Mononuclear cell (primary cell): ENCODE results near the gene NTSR1. TPM values are rescaled to one million over a fixed set of nuclear protein-coding genes. Genes with fewer than 3 reads are reported as not detected.

Source experiments
- H3K27me3 ChIP-seq: 2 replicates; pipeline ENCODE4 v1.6.0; 2011; ENCODE audit warnings: low read length, control low read depth; ENCODE audit not compliant: insufficient read depth
- H3K4me1 ChIP-seq: 2 replicates; pipeline ENCODE4 v1.5.1; 2011; ENCODE audit warnings: mild to moderate bottlenecking, low read length, control low read depth; ENCODE audit not compliant: insufficient read depth
- H3K4me3 ChIP-seq: 2 replicates; pipeline ENCODE4 v1.5.1; 2011; ENCODE audit warnings: mild to moderate bottlenecking, low read length, moderate library complexity
- H3K9me3 ChIP-seq: 2 replicates; pipeline ENCODE4 v1.5.1; 2011; ENCODE audit warnings: low read depth, mild to moderate bottlenecking, control low read depth, low read length
- total RNA-seq: library from RNA; depleted of rRNA; stranded (reverse); fragments of >200 nt; gene quantifications from one replicate; pipeline ENCODE4 v1.2.3, GENCODE V29; 2012

NTSR1 gene
- total RNA-seq, 1 donor = 0.73 TPM

DNA sequence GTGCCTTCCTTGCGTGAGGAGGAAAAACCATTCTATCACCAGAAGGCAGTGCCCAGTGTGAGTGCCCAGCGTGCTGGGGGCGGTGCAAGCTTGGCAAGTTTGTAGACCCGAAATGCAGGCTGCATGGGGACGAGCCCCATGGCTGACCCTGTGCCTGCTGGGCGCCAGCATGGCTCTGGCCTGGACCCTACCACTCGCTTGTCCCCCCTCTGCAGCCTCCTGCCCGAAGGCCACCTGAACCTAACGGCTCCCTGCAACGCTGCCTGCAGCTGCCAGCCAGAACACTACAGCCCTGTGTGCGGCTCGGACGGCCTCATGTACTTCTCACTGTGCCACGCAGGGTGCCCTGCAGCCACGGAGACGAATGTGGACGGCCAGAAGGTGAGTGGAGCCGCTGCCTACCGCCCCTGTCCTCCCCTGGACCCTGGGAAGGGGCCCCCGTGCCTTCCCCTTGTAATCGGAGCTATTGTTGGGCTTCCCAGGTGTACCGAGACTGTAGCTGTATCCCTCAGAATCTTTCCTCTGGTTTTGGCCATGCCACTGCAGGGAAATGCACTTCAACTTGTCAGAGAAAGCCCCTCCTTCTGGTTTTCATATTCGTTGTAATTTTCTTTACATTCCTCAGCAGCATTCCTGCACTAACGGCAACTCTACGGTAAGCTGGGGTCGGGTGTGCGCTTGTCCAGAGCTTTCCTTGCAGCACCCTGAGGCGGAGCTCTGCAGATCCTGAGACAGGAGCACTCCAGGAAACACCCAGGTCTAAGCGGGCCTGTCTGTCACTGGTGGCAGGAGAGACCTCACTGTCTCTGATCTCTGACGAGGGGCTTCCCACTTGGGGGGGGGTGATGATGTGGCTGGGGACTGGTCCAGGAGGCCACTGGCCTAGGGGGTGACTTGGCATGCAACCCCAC lies 40.9 kb upstream of the NTSR1 start:
- H3K4me1 ChIP-seq = peaks cover 14% of the 10 kb centered on the region
- no peak overlapping the region for H3K4me3 ChIP-seq
- H3K9me3 ChIP-seq = no peaks in the 10 kb centered on the region
- H3K27me3 ChIP-seq = no peaks in the 10 kb centered on the region

DNA sequence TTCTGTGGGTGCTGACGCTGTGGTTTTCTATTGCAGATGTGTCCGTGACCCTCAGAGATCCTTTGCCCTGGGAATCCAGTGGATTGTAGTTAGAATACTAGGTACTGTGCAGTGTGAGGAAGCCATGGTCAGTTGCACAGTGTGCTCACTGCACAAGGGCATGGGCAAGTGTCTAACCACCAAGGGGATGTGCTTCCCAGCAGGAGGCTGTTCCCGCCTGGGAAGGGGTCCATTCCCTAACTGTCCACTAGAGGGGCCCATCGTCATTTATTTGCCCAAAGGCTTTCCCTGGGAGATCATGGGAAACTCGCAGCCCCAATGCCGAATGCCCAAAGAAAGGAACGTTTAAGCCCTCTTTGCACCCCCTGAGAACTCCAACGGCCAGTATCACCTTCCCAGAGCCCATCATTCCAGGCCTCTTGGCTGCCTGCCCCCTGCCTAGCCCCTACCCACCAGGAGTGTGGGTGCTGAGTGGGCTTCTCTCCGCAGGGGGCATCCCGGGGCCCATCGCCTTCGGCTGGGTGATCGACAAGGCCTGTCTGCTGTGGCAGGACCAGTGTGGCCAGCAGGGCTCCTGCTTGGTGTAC lies 40.1 kb upstream of the NTSR1 start:
- H3K4me1 ChIP-seq = peaks cover 15% of the 10 kb centered on the region
- H3K4me3 ChIP-seq = no peak overlapping the region
- no peaks in the 10 kb centered on the region for H3K9me3 ChIP-seq
- no peaks in the 10 kb centered on the region for H3K27me3 ChIP-seq

DNA sequence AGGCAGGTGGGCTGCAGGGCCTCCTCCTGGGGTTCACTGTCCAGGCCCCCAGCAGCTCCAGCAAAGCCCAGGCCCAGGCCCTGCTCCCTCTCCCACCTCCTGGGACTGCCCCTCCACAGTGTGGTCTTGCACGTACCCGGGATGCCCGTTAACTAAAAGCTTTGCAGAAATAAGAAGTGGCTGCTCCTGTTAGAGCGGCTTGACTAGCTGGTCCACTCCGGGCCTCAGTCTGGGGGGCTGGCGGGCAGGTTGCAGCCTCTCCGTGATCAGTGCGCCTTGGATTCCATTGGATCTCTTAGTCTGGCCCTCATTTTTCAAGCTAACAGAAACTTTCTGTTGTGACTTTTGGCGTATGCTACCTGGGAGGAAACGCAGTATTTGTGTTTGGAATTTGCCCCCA lies 39.4 kb upstream of the NTSR1 start:
- Histone ChIP-seq H3K9me3 (no peaks in the 10 kb centered on the region), H3K27me3 (no peaks in the 10 kb centered on the region), H3K4me3 (no peak overlapping the region), H3K4me1 (peaks cover 15% of the 10 kb centered on the region)

DNA sequence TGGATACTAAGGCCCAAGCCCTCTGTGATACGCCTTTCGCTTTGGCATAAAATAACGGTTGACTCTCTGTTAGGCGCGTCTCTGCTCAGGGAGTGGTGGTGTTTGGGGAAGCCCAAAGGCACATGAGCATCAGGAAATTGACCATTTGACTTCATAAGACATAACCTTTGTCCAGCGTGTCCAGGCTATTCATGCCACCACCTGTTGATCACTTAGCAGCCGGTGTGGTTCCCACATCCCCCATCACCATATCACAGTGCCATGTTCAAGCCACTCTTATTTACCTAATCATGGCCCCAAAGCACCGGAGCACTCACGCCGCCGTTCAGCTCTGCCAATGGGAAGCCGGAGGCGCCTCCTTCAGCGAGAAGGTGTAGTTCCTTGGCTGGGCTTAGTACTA lies 38.5 kb upstream of the NTSR1 start:
- H3K27me3 ChIP-seq = no peaks in the 10 kb centered on the region
- no peaks in the 10 kb centered on the region for H3K9me3 ChIP-seq
- H3K4me3 ChIP-seq = no peak overlapping the region
- peaks cover 19% of the 10 kb centered on the region for H3K4me1 ChIP-seq

DNA sequence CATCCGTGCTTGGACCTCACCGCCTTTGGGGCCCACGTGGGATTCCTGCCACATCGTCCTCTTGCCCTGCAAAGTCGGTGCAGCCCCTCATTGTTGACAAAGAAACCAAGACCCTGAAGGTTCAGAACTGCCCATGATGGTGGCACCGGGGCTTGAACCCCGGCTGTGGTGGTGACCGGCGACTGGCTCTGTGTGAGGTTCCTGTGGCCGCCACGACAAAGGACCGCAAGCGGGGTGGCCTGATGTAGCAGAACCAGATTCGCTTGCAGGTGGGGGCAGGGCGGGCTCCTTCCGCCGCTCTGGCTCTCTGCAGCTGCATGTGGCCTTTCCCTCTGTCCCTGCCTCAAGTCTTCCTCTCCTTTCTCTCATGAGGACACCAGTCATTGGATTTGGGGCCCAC lies 37.6 kb upstream of the NTSR1 start:
- Histone ChIP-seq H3K27me3 (no peaks in the 10 kb centered on the region), H3K9me3 (no peaks in the 10 kb centered on the region), H3K4me3 (no peak overlapping the region), H3K4me1 (peaks cover 28% of the 10 kb centered on the region)

DNA sequence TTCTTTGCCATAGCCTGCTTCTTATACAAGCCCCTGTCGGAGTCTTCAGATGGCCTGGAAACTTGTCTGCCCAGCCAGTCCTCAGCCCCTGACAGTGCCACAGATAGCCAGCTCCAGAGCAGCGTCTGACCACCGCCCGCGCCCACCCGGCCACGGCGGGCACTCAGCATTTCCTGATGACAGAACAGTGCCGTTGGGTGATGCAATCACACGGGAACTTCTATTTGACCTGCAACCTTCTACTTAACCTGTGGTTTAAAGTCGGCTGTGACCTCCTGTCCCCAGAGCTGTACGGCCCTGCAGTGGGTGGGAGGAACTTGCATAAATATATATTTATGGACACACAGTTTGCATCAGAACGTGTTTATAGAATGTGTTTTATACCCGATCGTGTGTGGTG lies 36.9 kb upstream of the NTSR1 start:
- Histone ChIP-seq H3K9me3 (no peaks in the 10 kb centered on the region), H3K4me1 (peaks cover 35% of the 10 kb centered on the region), H3K4me3 (no peak overlapping the region)

DNA sequence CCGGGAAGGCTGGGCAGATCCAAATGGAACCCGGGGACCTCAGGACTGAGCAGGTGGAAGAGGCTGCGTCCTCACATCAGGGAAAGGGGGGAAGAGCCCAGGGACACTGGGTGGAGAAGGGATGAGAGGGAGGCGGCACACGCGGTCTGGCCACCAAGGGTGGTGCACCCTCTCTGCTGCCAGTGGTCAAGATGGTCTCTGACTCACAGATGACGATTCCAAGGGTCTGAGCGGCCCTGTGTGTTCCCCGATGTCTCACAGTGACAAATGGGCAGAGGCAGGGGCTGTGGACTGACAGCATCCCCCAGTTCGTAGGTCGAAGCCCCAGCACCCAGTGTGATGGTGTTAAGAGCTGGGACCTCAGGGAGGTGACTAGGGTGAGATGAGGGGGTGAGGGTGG lies 34.3 kb upstream of the NTSR1 start:
- Histone ChIP-seq H3K4me3 (no peak overlapping the region), H3K27me3 (no peaks in the 10 kb centered on the region)

More for the DNA sequence above, 36.9 kb upstream of the NTSR1 start:
- H3K27me3 ChIP-seq = no peaks in the 10 kb centered on the region

DNA sequence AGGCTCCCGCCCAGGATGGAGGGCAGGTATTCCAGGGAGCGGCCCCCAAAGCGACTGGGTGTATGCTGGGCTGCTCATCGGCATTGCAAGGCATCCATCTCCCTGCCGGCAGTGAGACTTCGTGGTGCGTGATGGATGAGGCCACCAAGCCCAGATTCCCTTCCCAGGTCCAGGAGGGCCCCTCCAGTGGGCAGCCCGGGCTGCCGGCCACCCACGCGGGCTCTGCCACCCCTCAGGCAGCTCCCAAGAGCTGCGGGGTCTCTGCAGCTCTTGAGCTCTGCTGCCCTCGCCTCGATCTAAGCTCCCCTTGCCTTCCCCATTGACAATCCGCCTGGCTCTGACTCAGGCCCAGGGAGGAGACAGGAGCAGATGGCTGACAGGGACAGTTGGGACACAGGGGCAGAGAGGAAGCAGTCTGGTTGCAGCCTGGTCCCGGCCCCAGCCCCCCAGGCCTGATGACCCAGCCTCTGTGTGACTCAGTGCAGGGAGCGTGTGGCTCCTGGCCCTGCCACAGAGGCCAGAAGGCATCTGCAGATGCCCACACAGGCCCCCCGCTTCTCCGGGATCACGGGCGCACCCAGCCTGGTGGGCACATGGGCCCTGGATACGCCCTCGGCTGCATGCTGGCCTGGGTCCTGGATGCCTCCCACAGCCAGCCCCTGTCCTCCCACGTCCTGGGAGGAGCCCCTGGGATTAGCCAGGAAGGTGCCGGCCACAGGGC lies 33.3 kb upstream of the NTSR1 start:
- Histone ChIP-seq H3K4me1 (peaks cover 61% of the 10 kb centered on the region), H3K4me3 (no peak overlapping the region), H3K27me3 (no peaks in the 10 kb centered on the region), H3K9me3 (no peaks in the 10 kb centered on the region)

More for the DNA sequence above, 34.3 kb upstream of the NTSR1 start:
- peaks cover 59% of the 10 kb centered on the region for H3K4me1 ChIP-seq
- H3K9me3 ChIP-seq = no peaks in the 10 kb centered on the region

DNA sequence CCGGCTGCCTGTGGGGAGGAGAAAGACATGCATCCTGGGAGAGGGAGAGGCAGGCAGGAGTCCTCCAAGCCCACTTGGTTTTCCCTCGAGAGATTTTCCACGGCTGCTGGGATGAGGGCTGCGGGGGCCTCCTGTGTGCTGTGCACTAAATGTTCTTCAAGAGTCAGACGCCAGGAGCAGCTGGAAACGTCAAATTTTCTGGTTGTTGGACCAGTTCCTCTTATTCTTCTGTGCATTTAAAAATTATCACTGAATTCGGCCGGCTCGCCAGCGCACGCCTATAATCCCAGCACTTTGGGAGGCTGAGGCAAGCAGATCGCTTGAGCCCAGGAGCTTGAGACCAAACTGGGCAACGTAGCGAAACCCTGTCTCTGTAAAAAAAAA lies 32.8 kb upstream of the NTSR1 start:
- Histone ChIP-seq H3K4me3 (no peak overlapping the region), H3K27me3 (no peaks in the 10 kb centered on the region), H3K4me1 (peaks cover 61% of the 10 kb centered on the region), H3K9me3 (no peaks in the 10 kb centered on the region)

DNA sequence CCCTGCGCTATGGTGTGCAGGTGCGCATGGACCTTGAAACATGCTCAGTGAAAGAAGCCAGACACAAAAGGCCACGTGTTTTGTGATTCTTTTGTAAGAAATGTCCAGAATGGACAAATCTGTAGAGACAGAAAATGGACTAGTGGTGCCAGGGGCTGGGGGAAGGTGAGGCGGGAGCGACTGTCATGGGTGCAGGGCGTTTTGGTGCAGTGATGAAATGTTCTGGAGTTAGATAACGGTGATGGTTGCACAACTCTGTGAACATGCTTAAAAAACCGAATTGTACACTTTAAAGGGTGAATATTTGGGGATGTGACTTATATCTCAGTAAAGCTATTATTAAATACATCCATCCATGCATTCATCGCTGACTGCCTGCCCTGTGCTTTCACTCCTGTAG lies 31.7 kb upstream of the NTSR1 start:
- H3K27me3 ChIP-seq = no peaks in the 10 kb centered on the region
- H3K4me1 ChIP-seq = peaks cover 57% of the 10 kb centered on the region
- no peak overlapping the region for H3K4me3 ChIP-seq
- H3K9me3 ChIP-seq = no peaks in the 10 kb centered on the region

DNA sequence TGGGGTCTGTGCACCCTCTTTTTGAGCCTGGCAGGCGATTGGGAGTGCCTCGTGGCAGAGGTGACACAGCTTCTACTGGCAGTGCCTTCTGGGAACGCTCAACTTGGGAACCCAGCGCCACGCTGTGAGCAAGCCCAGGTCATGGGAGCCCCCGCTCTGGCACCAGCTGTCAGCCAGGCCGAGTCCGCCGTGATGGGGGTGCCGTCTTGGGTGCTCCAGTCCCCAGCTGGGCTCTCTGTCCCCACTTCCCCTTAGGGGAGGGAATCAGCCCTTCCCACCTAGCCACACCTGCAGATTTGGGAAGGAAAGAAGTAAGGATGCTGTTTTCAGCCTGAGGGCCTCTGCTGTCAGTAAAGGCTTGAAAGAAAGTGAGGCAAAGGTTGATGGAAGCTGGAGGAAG lies 31.0 kb upstream of the NTSR1 start:
- no peak overlapping the region for H3K4me3 ChIP-seq
- no peaks in the 10 kb centered on the region for H3K9me3 ChIP-seq
- H3K4me1 ChIP-seq = peaks cover 50% of the 10 kb centered on the region
- no peaks in the 10 kb centered on the region for H3K27me3 ChIP-seq

DNA sequence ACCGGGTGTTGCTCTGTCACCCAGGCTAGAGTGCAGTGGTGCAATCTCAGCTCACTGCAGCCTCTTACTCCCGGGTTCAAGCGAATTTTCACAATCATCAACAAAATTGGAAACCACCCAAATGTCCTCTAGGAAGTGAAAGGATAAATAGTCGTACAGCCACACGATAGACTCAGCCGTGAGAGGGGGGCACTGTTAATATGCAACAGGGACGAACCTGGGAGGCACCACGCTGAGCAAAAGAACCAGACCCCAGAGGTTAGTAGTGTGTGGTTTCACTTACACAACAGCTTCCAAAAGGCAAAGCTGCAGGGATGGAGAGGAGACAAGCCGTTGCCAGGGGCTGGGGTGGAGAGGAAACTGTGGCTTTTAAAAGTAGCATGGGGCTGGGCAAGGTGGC lies 30.1 kb upstream of the NTSR1 start:
- H3K4me1 ChIP-seq = peaks cover 48% of the 10 kb centered on the region
- H3K27me3 ChIP-seq = no peaks in the 10 kb centered on the region
- no peaks in the 10 kb centered on the region for H3K9me3 ChIP-seq
- H3K4me3 ChIP-seq = no peak overlapping the region

DNA sequence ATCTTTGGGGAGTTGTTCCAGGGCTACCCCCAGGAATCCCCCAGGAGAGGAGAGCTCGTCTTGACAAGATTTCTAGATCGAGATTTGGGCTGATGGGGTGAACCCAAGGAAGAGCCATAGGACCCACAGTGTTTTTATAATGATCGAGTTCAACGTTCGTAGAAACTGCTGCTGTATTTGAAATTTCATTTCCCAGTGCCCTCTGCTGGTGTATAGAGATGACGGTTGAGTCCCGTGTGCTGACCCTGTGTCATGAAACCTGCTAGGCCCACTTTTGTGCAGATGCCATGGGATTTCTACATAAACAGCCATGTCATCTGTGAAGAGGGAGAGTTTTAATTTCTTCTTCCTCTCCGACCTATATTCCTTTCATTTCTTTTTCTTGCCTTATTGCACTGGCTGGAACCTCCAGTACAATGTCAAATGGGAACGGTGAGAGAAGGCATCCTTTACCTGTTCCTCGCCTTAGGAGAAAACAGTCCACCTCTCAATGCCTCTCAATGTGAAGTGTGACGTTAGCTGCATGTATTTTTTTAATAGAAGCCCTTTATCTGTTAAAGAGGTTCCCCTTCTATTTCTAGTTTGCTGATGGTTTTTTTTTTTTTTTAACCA lies 28.6 kb upstream of the NTSR1 start:
- no peaks in the 10 kb centered on the region for H3K27me3 ChIP-seq

DNA sequence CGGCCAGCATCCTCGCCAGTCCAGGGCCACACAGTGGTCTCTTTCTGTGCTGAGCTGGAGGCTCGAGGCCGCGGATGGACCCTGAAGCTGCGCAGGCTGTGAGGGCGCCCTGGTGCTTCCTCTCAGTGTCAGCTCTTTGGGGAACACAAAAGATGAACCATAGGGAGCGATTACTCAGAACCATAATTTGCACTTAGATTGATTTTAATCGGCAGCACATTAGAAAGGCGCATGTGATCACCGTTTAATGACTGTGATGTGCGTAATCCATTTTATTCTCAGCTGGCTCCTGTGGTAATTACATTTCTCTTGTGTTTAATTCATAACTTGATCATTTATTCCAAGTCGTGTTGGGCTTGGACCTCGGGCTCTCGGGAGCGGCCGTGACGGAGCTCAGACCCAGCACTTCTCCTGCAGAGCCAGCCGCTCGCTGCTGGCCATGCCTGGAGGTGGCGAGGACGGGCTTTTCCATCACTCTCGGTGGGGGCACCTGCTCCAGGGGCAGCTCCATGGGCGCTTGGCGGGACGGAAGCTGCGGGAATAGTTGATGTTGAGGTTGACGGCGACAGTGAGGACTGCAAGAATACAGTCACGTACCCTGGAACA lies 25.6 kb upstream of the NTSR1 start:
- H3K9me3 ChIP-seq = no peaks in the 10 kb centered on the region
- peaks cover 32% of the 10 kb centered on the region for H3K4me1 ChIP-seq
- H3K27me3 ChIP-seq = no peaks in the 10 kb centered on the region
- no peak overlapping the region for H3K4me3 ChIP-seq

More for the DNA sequence above, 28.6 kb upstream of the NTSR1 start:
- Histone ChIP-seq H3K4me3 (no peak overlapping the region), H3K4me1 (peaks cover 44% of the 10 kb centered on the region), H3K9me3 (no peaks in the 10 kb centered on the region)
